ENCODE data around the gene IMMP2L. TPM values are rescaled to one million over a fixed set of nuclear protein-coding genes. Genes with fewer than 3 reads are reported as not detected.

Gene IMMP2L
- total RNA-seq, 1 donor from 2014 or later, result 29.7 TPM

DNA sequence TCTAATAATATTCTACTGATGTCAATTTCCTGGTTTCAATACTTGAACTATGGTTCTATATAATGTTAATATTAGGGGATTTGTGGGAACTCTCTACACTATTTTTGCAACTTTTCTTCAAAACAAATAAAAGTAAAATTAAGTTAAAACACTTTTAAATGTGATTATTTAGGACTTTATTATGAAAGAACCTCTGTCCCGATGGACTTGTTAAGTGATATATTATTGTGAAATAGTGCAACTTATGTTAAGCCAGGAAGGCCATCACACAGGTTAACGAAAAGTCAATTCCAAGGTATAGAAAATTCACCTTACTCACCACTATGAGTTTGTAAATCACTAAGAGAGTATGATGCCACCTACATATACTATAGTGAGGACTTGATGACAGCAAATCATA lies 79.2 kb downstream of the IMMP2L start:
- Mint-ChIP-seq H3K4me1 (ENCODE audit: low read depth) (peaks cover 2% of the 10 kb centered on the region), H3K27me3 (no peaks in the 10 kb centered on the region), H3K27ac (no peak overlapping the region), H3K9me3 (ENCODE audit: low read depth) (peaks cover under 1% of the 10 kb centered on the region), H3K36me3 (ENCODE audit: insufficient read depth) (peaks cover 3% of the 10 kb centered on the region), H3K4me3 (ENCODE audit: low read depth) (no peak overlapping the region)
- TF ChIP-seq, protein P1, sequence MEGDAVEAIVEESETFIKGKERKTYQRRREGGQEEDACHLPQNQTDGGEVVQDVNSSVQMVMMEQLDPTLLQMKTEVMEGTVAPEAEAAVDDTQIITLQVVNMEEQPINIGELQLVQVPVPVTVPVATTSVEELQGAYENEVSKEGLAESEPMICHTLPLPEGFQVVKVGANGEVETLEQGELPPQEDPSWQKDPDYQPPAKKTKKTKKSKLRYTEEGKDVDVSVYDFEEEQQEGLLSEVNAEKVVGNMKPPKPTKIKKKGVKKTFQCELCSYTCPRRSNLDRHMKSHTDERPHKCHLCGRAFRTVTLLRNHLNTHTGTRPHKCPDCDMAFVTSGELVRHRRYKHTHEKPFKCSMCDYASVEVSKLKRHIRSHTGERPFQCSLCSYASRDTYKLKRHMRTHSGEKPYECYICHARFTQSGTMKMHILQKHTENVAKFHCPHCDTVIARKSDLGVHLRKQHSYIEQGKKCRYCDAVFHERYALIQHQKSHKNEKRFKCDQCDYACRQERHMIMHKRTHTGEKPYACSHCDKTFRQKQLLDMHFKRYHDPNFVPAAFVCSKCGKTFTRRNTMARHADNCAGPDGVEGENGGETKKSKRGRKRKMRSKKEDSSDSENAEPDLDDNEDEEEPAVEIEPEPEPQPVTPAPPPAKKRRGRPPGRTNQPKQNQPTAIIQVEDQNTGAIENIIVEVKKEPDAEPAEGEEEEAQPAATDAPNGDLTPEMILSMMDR (IDR thresholded peaks at IDR 0.05; ENCODE audit: unreplicated experiment), result no peak
- no peak for DNase-seq (ENCODE audit: low spot score, unreplicated experiment)

DNA sequence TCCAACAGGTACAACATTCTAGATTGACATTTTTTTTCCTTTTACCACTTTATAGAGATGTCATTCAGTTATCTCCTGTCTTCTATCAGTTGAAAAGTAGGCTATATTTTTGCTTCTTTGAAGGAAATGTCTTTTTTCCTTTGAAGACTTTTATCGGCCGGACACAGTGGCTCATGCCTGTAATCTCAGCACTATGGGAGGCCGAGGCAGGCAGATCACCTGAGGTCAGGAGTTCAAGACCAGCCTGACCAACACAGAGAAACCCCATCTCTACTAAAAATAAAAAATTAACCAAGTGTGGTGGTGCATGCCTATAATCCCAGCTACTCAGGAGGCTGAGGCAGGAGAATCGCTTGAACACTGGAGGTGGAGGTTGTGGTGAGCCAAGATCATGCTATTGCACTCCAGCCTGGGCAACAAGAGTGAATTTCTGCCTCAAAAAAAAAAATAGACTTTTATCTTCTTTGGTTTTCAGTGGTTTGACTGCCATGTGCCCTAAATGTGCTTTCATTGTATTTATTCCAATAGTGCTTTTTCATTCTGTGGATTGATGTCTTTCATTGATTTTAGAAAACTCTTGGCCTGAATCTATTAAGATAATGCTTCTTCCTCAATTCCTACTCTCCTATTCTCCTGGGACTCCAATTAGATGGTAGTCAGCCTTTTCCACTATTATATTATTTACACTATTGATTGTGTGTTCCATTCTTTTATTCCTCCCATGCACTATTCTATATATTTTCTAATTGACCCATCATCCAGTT lies 84.6 kb downstream of the IMMP2L start:
- H3K27ac Mint-ChIP-seq, result no peak overlapping the region
- H3K27me3 Mint-ChIP-seq, result no peaks in the 10 kb centered on the region
- TF ChIP-seq, protein P1 (IDR thresholded peaks at IDR 0.05; ENCODE audit: unreplicated experiment), result no peak
- DNase-seq (ENCODE audit: low spot score, unreplicated experiment), result no peak
- peaks cover 4% of the 10 kb centered on the region for H3K9me3 Mint-ChIP-seq (ENCODE audit: low read depth)
- no peak overlapping the region for H3K4me3 Mint-ChIP-seq (ENCODE audit: low read depth)
- H3K4me1 Mint-ChIP-seq (ENCODE audit: low read depth), result peaks cover 3% of the 10 kb centered on the region
- peaks cover 6% of the 10 kb centered on the region for H3K36me3 Mint-ChIP-seq (ENCODE audit: insufficient read depth)

DNA sequence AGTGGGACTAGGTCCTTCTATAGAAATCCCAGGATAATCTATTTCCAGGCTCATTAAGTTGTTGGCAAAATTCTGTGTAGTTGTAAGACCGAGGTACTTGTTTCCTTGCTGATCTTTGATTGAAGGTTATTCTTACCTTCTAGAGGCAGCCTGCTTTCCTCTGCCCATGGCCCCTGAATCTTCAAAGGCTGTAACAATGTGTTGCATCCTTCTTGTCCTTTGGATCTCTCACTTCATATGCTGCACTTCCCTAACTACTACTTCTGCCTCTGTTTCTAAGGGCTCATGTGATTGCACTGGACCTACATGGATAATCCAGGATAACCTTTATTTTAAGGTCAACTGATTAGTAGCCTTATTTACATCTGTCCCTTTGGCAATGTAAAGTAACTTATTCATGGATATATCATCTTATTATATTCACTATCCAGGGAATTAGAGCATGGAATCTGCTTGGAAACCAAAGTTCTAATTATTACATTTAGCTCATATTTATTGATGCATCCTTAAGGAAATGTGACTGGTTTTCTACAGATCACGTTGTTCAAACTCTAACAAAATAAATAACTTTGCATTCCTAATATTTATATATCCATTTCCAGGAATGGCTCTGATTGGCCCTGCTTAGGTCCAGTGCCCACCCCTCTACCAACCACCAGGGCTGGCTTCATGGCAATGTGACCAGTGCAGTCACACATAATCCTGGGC lies 85.6 kb downstream of the IMMP2L start:
- no peaks in the 10 kb centered on the region for H3K27me3 Mint-ChIP-seq
- no peak overlapping the region for H3K4me3 Mint-ChIP-seq (ENCODE audit: low read depth)
- H3K27ac Mint-ChIP-seq, result no peak overlapping the region
- TF ChIP-seq, protein P1 (IDR thresholded peaks at IDR 0.05; ENCODE audit: unreplicated experiment), result no peak
- peaks cover 3% of the 10 kb centered on the region for H3K4me1 Mint-ChIP-seq (ENCODE audit: low read depth)
- H3K9me3 Mint-ChIP-seq (ENCODE audit: low read depth), result peaks cover 4% of the 10 kb centered on the region
- H3K36me3 Mint-ChIP-seq (ENCODE audit: insufficient read depth), result peaks cover 6% of the 10 kb centered on the region
- no peak for DNase-seq (ENCODE audit: low spot score, unreplicated experiment)

DNA sequence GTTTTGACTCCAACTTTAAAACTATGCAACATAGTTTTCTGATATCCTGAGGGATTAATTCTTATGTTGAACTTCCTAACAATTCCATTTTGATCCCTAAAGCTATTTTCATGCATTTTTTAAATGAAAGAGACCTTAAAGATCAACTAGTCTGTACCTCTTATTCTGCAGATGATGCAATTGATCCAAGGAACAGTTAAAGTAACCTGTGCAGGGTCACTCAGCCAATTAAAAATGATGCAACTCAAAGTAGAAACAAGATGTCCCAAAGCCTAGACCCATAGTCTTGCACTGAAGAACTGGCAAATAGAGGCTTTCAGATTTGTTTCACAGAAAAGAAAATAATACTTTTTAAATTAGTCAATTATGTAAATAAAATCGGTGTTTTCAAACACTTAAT lies 86.3 kb downstream of the IMMP2L start:
- Mint-ChIP-seq H3K27me3 (no peaks in the 10 kb centered on the region), H3K4me1 (ENCODE audit: low read depth) (peaks cover 3% of the 10 kb centered on the region)

GRCh38 chr7:111475419-111475748 lies 86.9 kb downstream of the IMMP2L start:
- Mint-ChIP-seq H3K27ac (no peak overlapping the region), H3K9me3 (ENCODE audit: low read depth) (peaks cover 9% of the 10 kb centered on the region), H3K36me3 (ENCODE audit: insufficient read depth) (peaks cover 8% of the 10 kb centered on the region), H3K27me3 (no peaks in the 10 kb centered on the region), H3K4me1 (ENCODE audit: low read depth) (peaks cover 3% of the 10 kb centered on the region), H3K4me3 (ENCODE audit: low read depth) (no peak overlapping the region)
- TF ChIP-seq, protein P1 (IDR thresholded peaks at IDR 0.05; ENCODE audit: unreplicated experiment), result no peak
- DNase-seq (ENCODE audit: low spot score, unreplicated experiment), result no peak

More for the DNA sequence above, 86.3 kb downstream of the IMMP2L start:
- H3K4me3 Mint-ChIP-seq (ENCODE audit: low read depth), result no peak overlapping the region
- H3K9me3 Mint-ChIP-seq (ENCODE audit: low read depth), result peaks cover 6% of the 10 kb centered on the region
- peaks cover 7% of the 10 kb centered on the region for H3K36me3 Mint-ChIP-seq (ENCODE audit: insufficient read depth)
- H3K27ac Mint-ChIP-seq, result no peak overlapping the region
- no peak for DNase-seq (ENCODE audit: low spot score, unreplicated experiment)
- TF ChIP-seq, protein P1 (IDR thresholded peaks at IDR 0.05; ENCODE audit: unreplicated experiment), result no peak

Measured in progenitor cell of endocrine pancreas (in vitro differentiated cells).